ENCODE results near the gene CNOT6L. TPM values are rescaled to one million over a fixed set of nuclear protein-coding genes. Genes with fewer than 3 reads are reported as not detected.
A peak's percentile ranks its signal among the peaks of the same experiment; 100 is the strongest.
"Not testable (repeated sequence)": the region's sequence is repeated elsewhere in the genome, so short reads cannot be mapped to it uniquely, and the experiment has no call there.

Gene CNOT6L
- polyA plus RNA-seq (2014; cell fraction: cytosol; rRNA removed) = 4.2 and 5.5 TPM in 2 replicates
- polyA plus RNA-seq (2014; cell fraction: nucleus; rRNA removed) = 3.8 and 4.0 TPM in 2 replicates

GRCh38 chr4:77818602-77819403 is at the start of gene CNOT6L:
CNOT6L (minus strand) TSS chr4:77819368; CDS start chr4:77819308, 60 bp downstream.
- peak; percentile 22 for DNase-seq (ENCODE audit: low spot score)

GRCh38 chr4:77865259-77865658 is 46.1 kb upstream of the CNOT6L start:
- no peak for DNase-seq (ENCODE audit: low spot score)

- not testable (repeated sequence) for DNase-seq (ENCODE audit: low spot score)
Observed at GRCh38 chr4:77863341-77863740, 44.2 kb upstream of the CNOT6L start.

- DNase-seq (ENCODE audit: low spot score) = peak; percentile 94
Observed at GRCh38 chr4:77862478-77863216, 43.5 kb upstream of the CNOT6L start, which contains the start of gene MRPL1. MRPL1 (plus strand) TSS chr4:77862830; CDS start chr4:77862849, 19 bp downstream.

- no peak for DNase-seq (ENCODE audit: low spot score)
Observed at GRCh38 chr4:77861495-77861894, 42.3 kb upstream of the CNOT6L start.

- no peak for DNase-seq (ENCODE audit: low spot score)
Observed at GRCh38 chr4:77859256-77859655, 40.1 kb upstream of the CNOT6L start.

- no peak for DNase-seq (ENCODE audit: low spot score)
Observed at GRCh38 chr4:77856152-77856551, 37.0 kb upstream of the CNOT6L start.

- DNase-seq (ENCODE audit: low spot score) = no peak
Observed at GRCh38 chr4:77854431-77855111, 35.4 kb upstream of the CNOT6L start.

GRCh38 chr4:77852892-77853495 is 33.8 kb upstream of the CNOT6L start:
- DNase-seq (ENCODE audit: low spot score) = no peak

GRCh38 chr4:77849278-77849965 is 30.3 kb upstream of the CNOT6L start:
- DNase-seq (ENCODE audit: low spot score) = no peak

GRCh38 chr4:77848508-77848907 is 29.3 kb upstream of the CNOT6L start:
- no peak for DNase-seq (ENCODE audit: low spot score)

- DNase-seq (ENCODE audit: low spot score) = no peak
Observed at GRCh38 chr4:77845929-77846328, 26.8 kb upstream of the CNOT6L start.

- no peak for DNase-seq (ENCODE audit: low spot score)
Observed at GRCh38 chr4:77845400-77845799, 26.2 kb upstream of the CNOT6L start.

- no peak for DNase-seq (ENCODE audit: low spot score)
Observed at GRCh38 chr4:77844363-77844762, 25.2 kb upstream of the CNOT6L start.

GRCh38 chr4:77843628-77844027 is 24.5 kb upstream of the CNOT6L start:
- DNase-seq (ENCODE audit: low spot score) = no peak

- no peak for DNase-seq (ENCODE audit: low spot score)
Observed at GRCh38 chr4:77834403-77834802, 15.2 kb upstream of the CNOT6L start.

GRCh38 chr4:77833126-77833724 is 14.1 kb upstream of the CNOT6L start:
- no peak for DNase-seq (ENCODE audit: low spot score)

GRCh38 chr4:77827343-77827742 is 8.2 kb upstream of the CNOT6L start:
- DNase-seq (ENCODE audit: low spot score) = no peak

- DNase-seq (ENCODE audit: low spot score) = no peak
Observed at GRCh38 chr4:77826275-77826674, 7.1 kb upstream of the CNOT6L start.

GRCh38 chr4:77821775-77822174 is 2.6 kb upstream of the CNOT6L start:
- no peak for DNase-seq (ENCODE audit: low spot score)
